OCI-LY3 (cell line): Measurements from ENCODE around the gene CCDC127.

Experiments
- H2AFZ ChIP-seq: fragments of 200-600, 300-600 bp; shearing (Covaris generic); 2 replicates; pipeline ENCODE4 v1.6.0; 2014; ENCODE audit warnings: antibody characterized with exemption, low read depth, low read length
- H3K27ac ChIP-seq: fragments of 200-600, 300-600 bp; sonication (generic); 2 replicates; pipeline ENCODE4 v1.5.1; 2014; ENCODE audit warnings: mild to moderate bottlenecking, low read length, moderate library complexity, mixed read lengths
- H3K27me3 ChIP-seq: fragments of 200-600, 300-600 bp; sonication (generic); 2 replicates; pipeline ENCODE4 v1.6.1; 2014; ENCODE audit warnings: low read depth, low read length, mixed read lengths
- H3K36me3 ChIP-seq: fragments of 200-600, 300-600 bp; sonication (generic); replicated peaks from 2 replicates; pipeline ENCODE3; 2014; ENCODE audit warnings: low read depth, low read length, mixed read lengths
- H3K4me1 ChIP-seq: fragments of 300-600, 200-600 bp; sonication (generic); 2 replicates; pipeline ENCODE4 v1.6.1; 2014; ENCODE audit warnings: low read length, mixed read lengths
- H3K4me2 ChIP-seq: fragments of 200-600, 300-600 bp; sonication (generic); 2 replicates; pipeline ENCODE4 v1.6.1; 2014; ENCODE audit warnings: low read length, mixed read lengths
- H3K4me3 ChIP-seq: fragments of 300-600, 200-600 bp; sonication (generic); 2 replicates; pipeline ENCODE4 v1.5.1; 2014; ENCODE audit warnings: antibody characterized with exemption, mild to moderate bottlenecking, low read length, moderate library complexity
- H3K79me2 ChIP-seq: fragments of 300-600, 200-600 bp; shearing (Covaris generic); 2 replicates; pipeline ENCODE4 v1.6.1; 2014; ENCODE audit warnings: mild to moderate bottlenecking, low read length, mixed read lengths
- H3K9ac ChIP-seq: fragments of 300-600, 200-600 bp; shearing (Covaris generic); 2 replicates; pipeline ENCODE4 v1.6.0; 2014; ENCODE audit warnings: mild to moderate bottlenecking, low read length, moderate library complexity
- H3K9me3 ChIP-seq: fragments of 200-600, 300-600 bp; shearing (Covaris generic); 2 replicates; pipeline ENCODE4 v1.6.1; 2014; ENCODE audit warnings: low read length, mixed read lengths; ENCODE audit not compliant: insufficient read depth
- H4K20me1 ChIP-seq: fragments of 200-600, 300-600 bp; sonication (generic); 2 replicates; pipeline ENCODE4 v1.6.1; 2016; ENCODE audit warnings: low read length, mixed read lengths; ENCODE audit not compliant: insufficient read depth
- EZH2phosphoT487 ChIP-seq: fragments of 200-600 bp; shearing (Covaris generic); IDR thresholded peaks from 2 replicates; pipeline ENCODE4 v1.6.1; 2018; ENCODE audit warnings: antibody characterized with exemption, mixed run types, low read depth
- TF ChIP-seq, protein P1 (sequence below): fragments of 200-600, 300-600 bp; sonication (generic); IDR thresholded peaks from 2 replicates; pipeline ENCODE4 v1.5.1; 2014; ENCODE audit warnings: antibody characterized with exemption, low read length, low read depth

Gene CCDC127

DNA sequence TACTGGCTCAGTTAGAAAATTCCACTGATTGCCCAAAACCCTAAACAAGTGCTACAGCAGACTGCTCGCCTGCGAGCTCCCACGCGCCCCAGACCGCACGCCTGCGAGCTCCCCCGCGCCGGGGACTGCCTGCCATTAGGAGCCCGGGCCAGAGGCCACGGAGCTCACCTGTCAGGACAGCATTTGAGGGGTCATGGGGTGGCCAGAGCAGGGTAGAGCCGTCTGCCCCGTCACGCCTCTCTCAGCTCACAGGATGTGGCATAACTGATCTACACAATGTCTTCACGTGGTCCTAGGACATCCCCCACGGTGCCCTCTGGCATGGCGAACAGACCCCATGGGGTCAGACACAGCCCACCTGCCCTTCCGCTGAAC lies 55.8 kb downstream of the CCDC127 start:
- H3K9ac ChIP-seq: no peak overlapping the region
- no peaks in the 10 kb centered on the region for H3K4me1 ChIP-seq
- TF ChIP-seq, protein P1, sequence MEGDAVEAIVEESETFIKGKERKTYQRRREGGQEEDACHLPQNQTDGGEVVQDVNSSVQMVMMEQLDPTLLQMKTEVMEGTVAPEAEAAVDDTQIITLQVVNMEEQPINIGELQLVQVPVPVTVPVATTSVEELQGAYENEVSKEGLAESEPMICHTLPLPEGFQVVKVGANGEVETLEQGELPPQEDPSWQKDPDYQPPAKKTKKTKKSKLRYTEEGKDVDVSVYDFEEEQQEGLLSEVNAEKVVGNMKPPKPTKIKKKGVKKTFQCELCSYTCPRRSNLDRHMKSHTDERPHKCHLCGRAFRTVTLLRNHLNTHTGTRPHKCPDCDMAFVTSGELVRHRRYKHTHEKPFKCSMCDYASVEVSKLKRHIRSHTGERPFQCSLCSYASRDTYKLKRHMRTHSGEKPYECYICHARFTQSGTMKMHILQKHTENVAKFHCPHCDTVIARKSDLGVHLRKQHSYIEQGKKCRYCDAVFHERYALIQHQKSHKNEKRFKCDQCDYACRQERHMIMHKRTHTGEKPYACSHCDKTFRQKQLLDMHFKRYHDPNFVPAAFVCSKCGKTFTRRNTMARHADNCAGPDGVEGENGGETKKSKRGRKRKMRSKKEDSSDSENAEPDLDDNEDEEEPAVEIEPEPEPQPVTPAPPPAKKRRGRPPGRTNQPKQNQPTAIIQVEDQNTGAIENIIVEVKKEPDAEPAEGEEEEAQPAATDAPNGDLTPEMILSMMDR: no peak
- TF ChIP-seq EZH2phosphoT487: no peak
- H3K4me3 ChIP-seq: no peak overlapping the region
- H3K36me3 ChIP-seq: no peaks in the 10 kb centered on the region
- H3K79me2 ChIP-seq: no peaks in the 10 kb centered on the region
- H3K27me3 ChIP-seq: no peaks in the 10 kb centered on the region
- no peaks in the 10 kb centered on the region for H3K9me3 ChIP-seq
- H2AFZ ChIP-seq: no peak overlapping the region
- no peak overlapping the region for H3K27ac ChIP-seq
- H4K20me1 ChIP-seq: no peaks in the 10 kb centered on the region
- H3K4me2 ChIP-seq: no peak overlapping the region

DNA sequence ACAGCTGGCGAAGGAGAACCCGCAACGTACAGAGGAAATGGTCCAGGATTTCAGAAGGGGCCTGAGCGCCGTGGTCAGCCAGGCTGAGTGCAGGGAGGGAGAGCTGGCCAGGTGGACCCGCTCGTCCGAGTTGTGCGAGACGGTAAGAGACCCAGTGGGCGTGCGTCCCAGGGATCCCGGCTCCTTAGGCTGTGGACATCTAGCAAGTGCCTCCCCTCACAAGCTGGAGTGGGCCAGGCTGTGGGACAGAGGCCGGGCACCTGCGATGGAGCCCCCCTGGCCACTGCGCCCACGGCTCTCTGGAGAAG lies 56.2 kb downstream of the CCDC127 start:
- H3K36me3 ChIP-seq: no peaks in the 10 kb centered on the region

DNA sequence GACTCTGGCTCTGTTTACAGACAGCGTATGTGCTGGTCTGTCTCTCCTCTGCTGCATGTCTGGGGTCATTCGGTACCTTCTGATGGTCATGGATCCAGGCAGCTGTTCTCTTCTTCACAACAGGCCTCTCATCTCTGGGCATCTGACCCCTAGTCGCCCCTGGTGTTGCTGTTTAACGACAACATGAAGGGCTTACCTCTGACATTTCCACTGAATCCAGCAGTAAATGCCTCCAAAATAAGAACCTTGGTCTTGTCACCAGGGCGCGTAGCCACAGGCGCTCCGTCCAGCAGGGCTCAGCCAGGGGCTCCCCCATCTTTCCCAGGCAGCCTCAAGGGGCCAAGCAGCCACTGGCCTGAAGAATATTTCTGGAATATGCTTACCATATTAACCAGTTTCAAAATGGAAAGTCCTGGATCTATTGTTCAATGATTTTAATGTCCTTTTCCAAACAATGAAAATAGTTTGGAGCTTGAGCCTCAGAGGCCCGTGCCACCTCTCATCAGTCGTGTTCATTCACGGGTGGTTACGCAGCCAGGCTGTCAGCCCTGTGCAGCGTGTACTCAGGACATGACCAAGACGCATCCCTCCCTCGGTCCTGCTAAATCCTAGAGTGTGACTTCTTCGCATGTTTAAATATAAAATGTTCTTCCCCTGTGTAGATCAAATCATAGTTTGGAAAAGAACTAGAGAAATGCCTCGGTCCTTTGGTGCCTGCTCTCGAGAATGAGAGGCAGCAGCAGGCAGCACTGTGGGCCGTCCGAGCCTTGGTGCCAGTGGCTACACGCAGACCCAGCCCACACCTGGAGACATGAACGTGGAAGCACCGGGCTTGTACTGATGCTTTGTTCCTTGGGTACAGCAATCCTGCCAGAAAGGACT lies 56.8 kb downstream of the CCDC127 start:
- no peak for TF ChIP-seq EZH2phosphoT487
- TF ChIP-seq, protein P1: no peak
- H3K36me3 ChIP-seq: no peaks in the 10 kb centered on the region
- H3K9me3 ChIP-seq: no peaks in the 10 kb centered on the region
- no peak overlapping the region for H3K4me3 ChIP-seq
- H4K20me1 ChIP-seq: no peaks in the 10 kb centered on the region
- no peak overlapping the region for H3K9ac ChIP-seq
- H3K4me2 ChIP-seq: no peak overlapping the region
- H3K27me3 ChIP-seq: no peaks in the 10 kb centered on the region
- H3K4me1 ChIP-seq: no peaks in the 10 kb centered on the region
- no peaks in the 10 kb centered on the region for H3K79me2 ChIP-seq
- no peak overlapping the region for H2AFZ ChIP-seq
- H3K27ac ChIP-seq: no peak overlapping the region

More for the DNA sequence above, 56.2 kb downstream of the CCDC127 start:
- no peaks in the 10 kb centered on the region for H3K4me1 ChIP-seq
- H4K20me1 ChIP-seq: no peaks in the 10 kb centered on the region
- no peaks in the 10 kb centered on the region for H3K27me3 ChIP-seq
- no peak overlapping the region for H3K27ac ChIP-seq
- no peak overlapping the region for H3K4me2 ChIP-seq
- H3K9me3 ChIP-seq: no peaks in the 10 kb centered on the region
- H3K4me3 ChIP-seq: no peak overlapping the region
- no peaks in the 10 kb centered on the region for H3K79me2 ChIP-seq
- H3K9ac ChIP-seq: no peak overlapping the region
- no peak overlapping the region for H2AFZ ChIP-seq
- TF ChIP-seq EZH2phosphoT487: no peak
- TF ChIP-seq, protein P1: no peak

DNA sequence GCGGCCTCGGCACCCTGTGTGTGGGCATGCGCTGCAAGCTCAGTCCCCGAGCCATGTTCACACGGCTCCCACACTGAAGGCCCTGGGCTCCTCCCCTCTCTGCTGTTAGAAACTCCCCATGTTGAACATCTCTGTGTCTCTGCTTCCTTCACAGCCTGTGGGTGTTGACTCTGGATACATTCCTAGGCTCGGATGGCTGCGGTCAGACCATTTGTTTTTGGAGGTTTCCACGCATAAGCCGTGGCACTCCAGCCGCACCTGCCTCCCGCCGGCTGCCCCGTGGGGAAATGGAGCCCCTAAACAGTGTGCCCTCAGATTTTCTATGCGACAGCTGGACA lies 57.8 kb downstream of the CCDC127 start:
- no peaks in the 10 kb centered on the region for H3K9me3 ChIP-seq
- H3K36me3 ChIP-seq: no peaks in the 10 kb centered on the region
- TF ChIP-seq, protein P1: no peak
- no peak for TF ChIP-seq EZH2phosphoT487
- no peak overlapping the region for H3K4me3 ChIP-seq
- H3K4me2 ChIP-seq: no peak overlapping the region
- H4K20me1 ChIP-seq: no peaks in the 10 kb centered on the region
- no peaks in the 10 kb centered on the region for H3K79me2 ChIP-seq
- no peak overlapping the region for H2AFZ ChIP-seq
- H3K9ac ChIP-seq: no peak overlapping the region
- H3K27me3 ChIP-seq: no peaks in the 10 kb centered on the region
- H3K27ac ChIP-seq: no peak overlapping the region
- no peaks in the 10 kb centered on the region for H3K4me1 ChIP-seq
